GM04504 (cell line): ENCODE data around the gene DUSP6.

Experiments used
- DNase-seq: peaks from one replicate; pipeline ENCODE4 v3.0.0-alpha.2; 2012; ENCODE audit warnings: low read depth

Gene DUSP6

GRCh38 chr12:89328151-89329030, 23.9 kb downstream of the DUSP6 start:
- DNase-seq: no peak

GRCh38 chr12:89327486-89328094, 24.7 kb downstream of the DUSP6 start:
- no peak for DNase-seq

DNA sequence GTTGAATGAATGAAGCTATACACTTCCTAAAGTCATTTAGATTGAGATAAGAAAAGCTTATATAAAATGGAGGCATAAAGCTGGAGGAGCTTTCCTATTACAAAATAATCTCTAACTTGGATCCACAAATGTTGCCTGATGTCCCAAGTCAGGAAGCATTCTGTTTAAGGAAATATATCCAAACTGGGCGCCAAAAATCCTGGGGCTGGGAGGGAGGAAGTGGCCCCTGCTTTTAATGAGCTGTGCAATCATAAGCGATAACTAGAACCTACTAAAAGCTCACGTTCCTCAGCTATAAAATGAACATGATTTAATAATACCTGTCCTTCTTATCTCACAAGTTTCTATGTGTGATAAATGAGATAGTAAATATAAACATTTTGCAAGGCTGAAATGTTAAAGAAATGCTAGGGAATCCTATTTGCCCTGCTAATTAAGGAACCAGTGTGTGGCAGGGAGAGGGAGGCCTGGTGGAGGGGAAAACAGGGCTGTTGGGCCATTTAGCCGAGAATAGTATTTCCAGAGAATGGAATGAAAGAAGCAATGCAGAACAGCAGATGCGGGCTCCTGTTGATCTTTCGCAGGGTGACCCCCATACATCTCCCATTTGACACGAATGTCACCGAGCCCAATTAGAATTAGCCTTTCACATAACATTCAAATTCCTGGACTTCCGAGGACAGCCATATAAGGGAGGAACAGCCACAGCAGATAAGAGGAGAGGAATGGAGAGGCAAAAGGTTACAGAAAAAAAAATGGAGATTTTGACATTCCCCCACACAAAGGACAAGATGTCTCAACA, 25.9 kb downstream of the DUSP6 start:
- no peak for DNase-seq

DNA sequence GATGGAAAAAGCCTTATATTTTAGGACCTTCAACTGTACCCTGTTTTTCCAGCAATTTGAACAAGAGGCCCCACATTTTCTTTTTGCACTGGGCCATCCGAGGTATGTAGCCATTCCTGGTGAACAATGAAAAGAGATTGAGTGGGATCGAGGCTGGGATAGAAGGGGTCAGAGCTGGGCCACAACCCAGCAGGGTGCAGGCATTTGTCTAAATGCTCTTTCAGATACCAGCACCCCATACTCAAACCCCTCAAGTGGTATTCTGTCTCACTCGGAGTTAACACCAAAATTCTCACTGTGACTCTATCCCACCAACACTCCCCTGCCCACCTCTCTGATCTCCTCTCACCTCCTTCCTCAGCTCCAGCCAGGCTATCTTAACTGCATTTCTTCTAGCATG, 26.8 kb downstream of the DUSP6 start:
- no peak for DNase-seq

GRCh38 chr12:89324437-89324836, 27.9 kb downstream of the DUSP6 start:
- no peak for DNase-seq

DNA sequence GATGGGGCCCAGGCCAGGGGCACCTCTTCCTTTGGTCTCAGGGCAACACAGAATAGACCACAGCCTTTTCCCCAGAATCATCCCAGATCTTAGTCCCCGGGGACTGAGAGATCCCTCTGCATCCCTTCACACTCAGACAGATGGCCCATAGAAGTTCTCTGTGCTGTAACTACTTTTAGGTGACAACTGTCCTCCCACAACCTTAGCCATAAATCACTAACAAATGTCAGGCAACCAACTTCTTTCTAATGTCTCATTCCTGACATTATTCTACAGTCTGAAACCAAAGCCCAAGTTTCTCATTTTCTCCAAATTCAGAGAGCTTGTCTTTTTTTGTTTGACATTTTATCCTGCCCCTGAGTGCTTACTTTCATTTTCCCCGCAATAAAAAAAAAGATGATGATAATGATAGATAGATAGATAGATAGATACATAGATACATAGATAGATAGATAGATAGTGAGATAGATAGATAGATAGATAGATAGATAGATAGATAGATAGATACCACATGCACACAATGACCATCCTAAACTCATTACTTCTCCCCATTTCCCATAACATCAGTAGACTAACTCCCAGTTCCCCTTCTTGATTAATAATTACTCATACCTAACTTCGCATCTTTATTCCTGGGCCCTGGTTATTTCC, 28.6 kb downstream of the DUSP6 start:
- no peak for DNase-seq

GRCh38 chr12:89320735-89321134, 31.6 kb downstream of the DUSP6 start:
- DNase-seq: no peak

GRCh38 chr12:89319606-89320005, 32.7 kb downstream of the DUSP6 start:
- DNase-seq: no peak

DNA sequence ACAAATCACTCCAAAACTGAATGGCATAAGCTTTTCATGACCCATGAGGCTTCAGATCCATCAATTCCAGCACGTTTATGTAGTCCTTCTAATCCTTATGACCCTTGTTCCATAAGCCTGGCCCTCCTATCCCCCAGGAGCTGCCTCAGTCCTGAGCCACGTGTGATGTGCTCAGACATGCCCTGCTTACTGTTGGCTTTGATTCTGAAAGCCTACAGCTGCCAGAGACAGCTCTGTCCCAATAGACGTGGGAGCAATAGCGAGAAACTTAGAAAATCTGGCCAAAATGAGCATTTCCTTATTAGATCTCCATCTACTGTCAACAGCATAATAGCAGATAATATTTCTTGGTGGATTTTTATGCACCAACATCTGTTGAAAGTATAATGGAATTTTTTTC, 33.2 kb downstream of the DUSP6 start:
- DNase-seq: no peak

DNA sequence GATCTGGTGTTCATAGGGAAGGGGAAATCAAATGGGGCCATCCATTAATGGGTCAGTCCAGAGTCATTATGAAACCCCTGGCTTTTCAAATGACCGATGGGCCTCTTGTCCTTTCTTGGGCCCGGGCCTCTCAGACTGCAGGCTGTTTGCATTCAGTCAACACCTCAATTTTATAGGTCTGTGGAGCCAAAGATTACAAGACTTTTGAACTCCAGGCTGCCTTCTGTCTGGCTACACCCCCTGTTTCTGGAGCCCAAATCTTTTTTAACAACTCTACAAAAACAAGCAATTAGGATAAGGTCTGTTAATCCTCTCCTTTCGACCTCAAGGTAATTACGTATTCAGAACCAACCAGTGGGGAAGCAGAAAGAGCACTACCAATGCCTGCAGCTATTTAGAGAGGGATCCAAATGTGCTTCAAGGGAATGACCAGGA, 35.6 kb downstream of the DUSP6 start:
- no peak for DNase-seq

DNA sequence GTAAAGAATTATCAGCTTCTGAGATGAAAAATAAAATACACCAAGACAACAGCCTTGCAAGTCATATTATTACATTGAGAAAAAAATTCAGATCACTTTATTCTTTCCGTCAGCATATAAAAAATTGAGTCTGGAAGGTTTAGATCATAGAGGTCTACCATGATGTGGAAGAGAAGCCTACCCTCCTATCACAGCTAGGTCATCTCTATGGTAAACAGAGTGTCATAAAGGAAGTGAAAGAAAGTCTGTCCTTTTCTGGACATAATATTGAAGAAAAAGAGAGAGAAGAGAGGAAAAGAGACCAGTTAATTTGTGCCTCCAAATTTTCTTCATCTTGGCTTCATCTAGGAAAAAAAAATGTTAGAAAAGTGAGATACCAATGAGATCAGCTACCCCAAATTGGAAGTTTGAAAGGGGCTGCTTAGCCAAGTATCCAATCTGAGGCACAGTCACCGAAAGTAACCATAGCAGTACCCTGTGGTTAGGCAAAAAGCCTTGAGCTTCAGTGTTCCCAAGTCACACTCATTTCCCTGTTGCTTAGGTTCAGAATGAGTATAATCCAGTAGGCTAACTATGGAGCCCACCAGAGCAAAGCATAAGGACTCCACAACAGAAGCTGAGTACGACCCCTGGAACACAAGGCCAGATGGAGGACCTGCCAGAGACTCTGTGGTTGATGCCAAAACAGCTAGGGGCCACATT, 38.1 kb downstream of the DUSP6 start:
- DNase-seq: no peak

DNA sequence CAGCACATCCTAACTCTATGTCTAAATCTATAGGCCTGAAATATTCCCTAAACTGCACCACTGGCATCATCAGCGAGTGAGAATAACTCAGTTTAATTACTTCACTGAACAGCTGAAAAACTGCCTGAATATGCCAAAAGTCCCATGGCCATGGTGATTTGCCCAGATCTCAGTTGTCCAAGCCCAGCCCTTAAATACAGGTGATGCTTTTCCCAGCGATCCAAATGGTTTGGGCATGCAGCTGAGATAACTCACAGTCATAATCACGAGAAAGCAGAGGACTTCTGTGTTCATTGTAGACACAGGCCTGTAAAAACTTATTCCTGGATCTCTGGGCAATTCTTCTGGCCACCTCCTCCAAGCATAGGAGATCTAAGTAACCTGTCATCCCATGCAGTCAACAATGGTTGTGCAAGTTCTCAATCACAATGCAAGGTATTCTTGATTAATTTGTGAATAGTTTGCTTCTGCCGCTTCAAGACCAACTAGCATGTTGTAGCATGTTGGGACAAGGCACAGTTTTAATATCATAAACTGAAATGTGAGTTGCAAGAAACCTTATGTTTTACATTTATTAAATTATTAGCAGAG, 40.5 kb downstream of the DUSP6 start:
- DNase-seq: no peak

DNA sequence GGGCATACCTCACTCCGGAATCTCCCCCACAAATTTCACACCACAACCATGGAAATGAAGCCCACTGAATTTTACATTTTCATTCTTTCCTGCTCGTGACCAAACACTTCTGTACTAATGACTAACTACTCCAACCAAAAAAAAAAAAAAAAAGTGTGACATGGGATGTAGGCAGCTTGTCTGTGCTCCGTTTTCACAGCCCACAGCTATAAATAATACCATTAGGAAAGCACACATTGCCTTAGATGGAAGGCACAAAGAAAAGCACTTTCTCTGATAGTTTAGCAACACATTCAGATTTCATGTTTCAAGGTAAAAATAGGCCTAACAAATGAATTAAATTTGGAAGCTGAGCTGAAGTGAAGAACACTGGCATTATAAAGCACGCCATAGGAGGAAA, 42.5 kb downstream of the DUSP6 start:
- no peak for DNase-seq

GRCh38 chr12:89309440-89309802, 42.9 kb downstream of the DUSP6 start:
- no peak for DNase-seq

- no peak for DNase-seq
Observed at GRCh38 chr12:89307474-89308253, 44.6 kb downstream of the DUSP6 start.

- no peak for DNase-seq
Observed at GRCh38 chr12:89306827-89307473, 45.4 kb downstream of the DUSP6 start.

DNA sequence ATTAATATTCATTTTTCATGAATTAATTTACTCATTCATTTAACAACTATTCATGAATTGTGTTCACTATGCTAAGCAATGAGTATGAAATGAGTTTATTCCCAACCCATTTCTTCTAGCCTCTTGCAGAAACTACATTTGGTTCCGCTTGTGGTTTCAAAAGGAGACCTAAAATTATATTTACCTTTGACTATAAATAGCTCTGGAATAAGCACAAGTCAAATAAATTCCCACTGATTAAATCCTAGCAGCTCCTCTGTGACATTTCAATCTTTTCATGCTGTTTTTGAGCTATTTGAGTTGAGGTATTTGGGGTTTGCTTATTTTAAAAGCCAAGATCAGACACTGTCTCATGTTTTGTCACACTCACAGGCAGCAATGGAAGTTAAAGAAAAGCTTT, 46.9 kb downstream of the DUSP6 start:
- DNase-seq: no peak

GRCh38 chr12:89299931-89300330, 52.4 kb downstream of the DUSP6 start:
- no peak for DNase-seq

DNA sequence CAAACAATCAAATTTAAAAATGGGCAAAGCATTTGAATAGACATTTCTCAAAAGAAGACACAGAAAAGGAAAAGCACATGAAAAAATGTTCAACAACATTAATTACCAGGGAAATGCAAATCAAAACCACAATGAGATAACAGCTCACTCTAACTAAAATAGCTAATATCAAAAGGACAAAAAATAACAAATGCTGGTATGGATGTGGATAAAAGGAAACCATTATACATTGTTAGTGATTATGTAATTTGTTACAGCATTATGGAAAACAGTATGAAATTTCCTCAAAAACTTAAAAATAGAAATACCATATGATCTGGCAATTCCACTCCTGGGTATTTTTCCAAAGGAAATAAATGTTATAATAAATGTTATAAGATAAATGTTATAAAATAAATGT, 52.9 kb downstream of the DUSP6 start:
- no peak for DNase-seq
